ENCODE results near the gene FOXA1.

DNA sequence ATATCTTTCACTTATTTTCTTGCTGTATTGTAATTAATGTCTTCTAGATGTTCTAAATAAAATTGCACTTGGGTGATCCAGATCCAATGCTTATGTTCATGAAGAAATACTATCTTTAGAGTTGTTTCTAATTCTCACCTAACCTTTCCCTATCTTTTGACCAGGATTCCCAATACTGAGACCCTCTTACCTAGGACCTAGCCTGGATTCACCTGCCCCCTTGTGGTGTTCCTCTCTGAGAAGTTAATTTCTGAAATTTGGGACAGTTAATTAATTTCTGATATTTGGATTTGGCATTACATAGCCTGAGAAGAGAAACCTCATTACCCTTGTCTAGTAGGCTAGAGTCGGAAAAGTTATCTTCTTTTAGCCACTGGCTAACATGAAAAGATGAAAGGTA is 29.5 kb downstream of the FOXA1 start:
- TF ChIP-seq, protein P1, sequence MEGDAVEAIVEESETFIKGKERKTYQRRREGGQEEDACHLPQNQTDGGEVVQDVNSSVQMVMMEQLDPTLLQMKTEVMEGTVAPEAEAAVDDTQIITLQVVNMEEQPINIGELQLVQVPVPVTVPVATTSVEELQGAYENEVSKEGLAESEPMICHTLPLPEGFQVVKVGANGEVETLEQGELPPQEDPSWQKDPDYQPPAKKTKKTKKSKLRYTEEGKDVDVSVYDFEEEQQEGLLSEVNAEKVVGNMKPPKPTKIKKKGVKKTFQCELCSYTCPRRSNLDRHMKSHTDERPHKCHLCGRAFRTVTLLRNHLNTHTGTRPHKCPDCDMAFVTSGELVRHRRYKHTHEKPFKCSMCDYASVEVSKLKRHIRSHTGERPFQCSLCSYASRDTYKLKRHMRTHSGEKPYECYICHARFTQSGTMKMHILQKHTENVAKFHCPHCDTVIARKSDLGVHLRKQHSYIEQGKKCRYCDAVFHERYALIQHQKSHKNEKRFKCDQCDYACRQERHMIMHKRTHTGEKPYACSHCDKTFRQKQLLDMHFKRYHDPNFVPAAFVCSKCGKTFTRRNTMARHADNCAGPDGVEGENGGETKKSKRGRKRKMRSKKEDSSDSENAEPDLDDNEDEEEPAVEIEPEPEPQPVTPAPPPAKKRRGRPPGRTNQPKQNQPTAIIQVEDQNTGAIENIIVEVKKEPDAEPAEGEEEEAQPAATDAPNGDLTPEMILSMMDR (IDR thresholded peaks at IDR 0.05) = peak in 1 of 4 experiments; percentile 21
- TF ChIP-seq EP300 (IDR thresholded peaks at IDR 0.05) = no peak

All from sigmoid colon (tissue), 4 donors.